ENCODE data around the gene PCDHA12. TPM values are rescaled to one million over a fixed set of nuclear protein-coding genes. Genes with fewer than 3 reads are reported as not detected.
"Not testable (repeated sequence)": the region's sequence is repeated elsewhere in the genome, so short reads cannot be mapped to it uniquely, and the experiment has no call there.

PCDHA12 gene
- total RNA-seq, 4 donors from 2014 or later: 0.05 TPM; not detected in 3

GRCh38 chr5:140833993-140834392, 41.1 kb upstream of the PCDHA12 start, which contains the start of gene PCDHA7:
Gene PCDHA7, plus strand, starts transcription at chr5:140834269. Its CDS starts 115 bp downstream, at chr5:140834384.
- intact Hi-C loops (cut with DNase I; ENCODE audit: low total_unique reads): no loop called here
- TF ChIP-seq CTCF (IDR thresholded peaks at IDR 0.05 in 4 of 5, conservative IDR thresholded peaks at IDR 0.05 in 1 of 5) (no peak), POLR2A (IDR thresholded peaks at IDR 0.05) (no peak)
- DNase-seq (no peak), ATAC-seq (no peak)
- Histone ChIP-seq H3K27ac (no peak within 1 kb of the TSS), H3K27me3 (peaks cover 0 to 10% (median 7%) of the 10 kb centered on the region in 3 donors), H3K36me3 (no peaks in the 10 kb centered on the region), H3K9me3 (no peaks in the 10 kb centered on the region), H3K4me1 (no peaks in the 10 kb centered on the region), H3K4me3 (peak within 1 kb of the TSS in 1 of 4 donors; percentile 28)
- in situ Hi-C loops (cut with MboI; ENCODE audit: low sequenced_read_pairs in 4 of 4): no loop called here

GRCh38 chr5:140834439-140835008, 40.6 kb upstream of the PCDHA12 start:
- DNase-seq; H3K9me3 ChIP-seq; ATAC-seq; H3K36me3 ChIP-seq; H3K27ac ChIP-seq; intact Hi-C loops (cut with DNase I; ENCODE audit: low total_unique reads); H3K4me1 ChIP-seq; in situ Hi-C loops (cut with MboI; ENCODE audit: low sequenced_read_pairs in 4 of 4): not testable (repeated sequence)
- peak overlapping the region in 1 of 4 donors; percentile 28 for H3K4me3 ChIP-seq
- peaks cover 0 to 13% (median 11%) of the 10 kb centered on the region in 3 donors for H3K27me3 ChIP-seq

GRCh38 chr5:140835622-140836510, 39.2 kb upstream of the PCDHA12 start:
- ATAC-seq: no peak
- TF ChIP-seq CTCF (IDR thresholded peaks at IDR 0.05 in 4 of 5, conservative IDR thresholded peaks at IDR 0.05 in 1 of 5) (no peak), POLR2A (IDR thresholded peaks at IDR 0.05) (no peak)
- in situ Hi-C loops (cut with MboI; ENCODE audit: low sequenced_read_pairs in 4 of 4) (no loop called here), intact Hi-C loops (cut with DNase I; ENCODE audit: low total_unique reads) (no loop called here)
- no peaks in the 10 kb centered on the region for H3K36me3 ChIP-seq
- H3K27ac ChIP-seq: no peak overlapping the region
- no peaks in the 10 kb centered on the region for H3K4me1 ChIP-seq
- H3K9me3 ChIP-seq: peaks cover 0 to 8% (median 0%) of the 10 kb centered on the region in 3 donors
- DNase-seq: no peak
- H3K27me3 ChIP-seq: peaks cover 0 to 13% (median 11%) of the 10 kb centered on the region in 3 donors
- H3K4me3 ChIP-seq: no peak overlapping the region

GRCh38 chr5:140840978-140841962, 33.8 kb upstream of the PCDHA12 start, which contains the start of gene PCDHA8:
Gene PCDHA8, plus strand, starts transcription at chr5:140841187. Its CDS starts 135 bp downstream, at chr5:140841322.
- in situ Hi-C loops (cut with MboI; ENCODE audit: low sequenced_read_pairs in 4 of 4) (no loop called here), intact Hi-C loops (cut with DNase I; ENCODE audit: low total_unique reads) (no loop called here)
- H3K27me3 ChIP-seq: peaks cover 0 to 6% (median 3%) of the 10 kb centered on the region in 3 donors
- H3K36me3 ChIP-seq: no peaks in the 10 kb centered on the region
- H3K4me3 ChIP-seq: no peak within 1 kb of the TSS
- DNase-seq: no peak
- ATAC-seq: no peak
- no peak for TF ChIP-seq CTCF (IDR thresholded peaks at IDR 0.05 in 4 of 5, conservative IDR thresholded peaks at IDR 0.05 in 1 of 5)
- no peak for TF ChIP-seq POLR2A (IDR thresholded peaks at IDR 0.05)
- H3K4me1 ChIP-seq: no peaks in the 10 kb centered on the region
- peaks cover 0 to 9% (median 0%) of the 10 kb centered on the region in 3 donors for H3K9me3 ChIP-seq
- H3K27ac ChIP-seq: no peak within 1 kb of the TSS
